ENCODE results near the gene SYT15.
"Not testable (repeated sequence)": the region's sequence is repeated elsewhere in the genome, so short reads cannot be mapped to it uniquely, and the experiment has no call there.

DNA sequence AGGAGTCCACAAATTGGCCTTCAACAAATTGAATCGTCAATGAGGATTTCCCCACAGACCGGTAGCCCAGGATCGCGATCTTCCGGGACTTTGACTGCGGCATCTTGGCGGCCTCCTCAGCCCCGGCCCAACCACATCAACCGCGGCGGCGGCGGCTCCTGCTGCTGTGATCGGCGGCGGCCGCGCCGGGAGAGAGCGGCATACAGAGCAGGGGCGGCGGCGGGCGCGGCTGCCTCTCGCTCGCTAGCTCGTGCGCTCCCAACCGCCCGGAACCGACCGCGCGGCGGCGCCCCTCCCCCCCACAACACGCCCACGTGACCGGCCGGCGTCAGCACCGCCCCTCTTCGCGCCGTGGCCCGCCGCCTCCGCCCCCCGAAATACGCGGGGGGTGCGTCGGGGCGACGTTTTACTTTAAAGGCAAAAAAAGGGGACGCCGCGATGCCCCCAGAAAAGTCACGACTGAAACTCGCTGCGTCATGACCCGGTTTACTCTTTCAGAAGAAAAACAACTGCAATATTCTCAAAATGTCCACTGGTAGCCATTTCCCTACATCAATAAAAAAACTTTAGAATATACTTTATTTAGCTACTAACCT, 56.5 kb downstream of the SYT15 start:
- TF ChIP-seq, protein P1, sequence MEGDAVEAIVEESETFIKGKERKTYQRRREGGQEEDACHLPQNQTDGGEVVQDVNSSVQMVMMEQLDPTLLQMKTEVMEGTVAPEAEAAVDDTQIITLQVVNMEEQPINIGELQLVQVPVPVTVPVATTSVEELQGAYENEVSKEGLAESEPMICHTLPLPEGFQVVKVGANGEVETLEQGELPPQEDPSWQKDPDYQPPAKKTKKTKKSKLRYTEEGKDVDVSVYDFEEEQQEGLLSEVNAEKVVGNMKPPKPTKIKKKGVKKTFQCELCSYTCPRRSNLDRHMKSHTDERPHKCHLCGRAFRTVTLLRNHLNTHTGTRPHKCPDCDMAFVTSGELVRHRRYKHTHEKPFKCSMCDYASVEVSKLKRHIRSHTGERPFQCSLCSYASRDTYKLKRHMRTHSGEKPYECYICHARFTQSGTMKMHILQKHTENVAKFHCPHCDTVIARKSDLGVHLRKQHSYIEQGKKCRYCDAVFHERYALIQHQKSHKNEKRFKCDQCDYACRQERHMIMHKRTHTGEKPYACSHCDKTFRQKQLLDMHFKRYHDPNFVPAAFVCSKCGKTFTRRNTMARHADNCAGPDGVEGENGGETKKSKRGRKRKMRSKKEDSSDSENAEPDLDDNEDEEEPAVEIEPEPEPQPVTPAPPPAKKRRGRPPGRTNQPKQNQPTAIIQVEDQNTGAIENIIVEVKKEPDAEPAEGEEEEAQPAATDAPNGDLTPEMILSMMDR (conservative IDR thresholded peaks at IDR 0.05), result not testable (repeated sequence)
- not testable (repeated sequence) for TF ChIP-seq ZFX (IDR thresholded peaks at IDR 0.05)
